NOMO-1 (cell line): ENCODE measurements around the gene PRSS38.
"Not testable (repeated sequence)": the region's sequence is repeated elsewhere in the genome, so short reads cannot be mapped to it uniquely, and the experiment has no call there.

ENCODE experiments used
- DNase-seq, 2 experiments: peaks; one replicate each; lab custom pipeline; 2025; ENCODE audit not compliant: unreplicated experiment in 2 of 2; lab: John Stamatoyannopoulos, UW

PRSS38 gene

DNA sequence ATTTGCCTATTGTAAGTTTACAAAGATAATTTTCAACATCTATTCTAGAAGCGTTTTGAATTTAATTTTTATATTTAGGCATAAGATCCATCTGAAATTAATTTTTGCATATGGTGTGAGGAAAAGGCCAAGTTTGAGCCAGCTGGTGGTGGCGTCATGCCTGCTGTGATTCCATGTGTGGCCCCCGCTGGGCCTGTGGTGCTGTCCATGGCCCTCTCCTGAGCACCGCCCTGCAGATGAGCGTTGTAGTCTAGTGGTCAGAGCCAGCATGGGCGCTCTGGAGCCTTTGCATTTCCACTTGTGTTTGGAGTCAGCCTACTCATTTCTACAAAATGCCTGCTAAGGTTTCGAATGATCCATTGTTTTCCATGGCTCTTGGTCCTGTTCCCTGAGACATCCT lies 22.7 kb downstream of the PRSS38 start:
- no peak for DNase-seq

DNA sequence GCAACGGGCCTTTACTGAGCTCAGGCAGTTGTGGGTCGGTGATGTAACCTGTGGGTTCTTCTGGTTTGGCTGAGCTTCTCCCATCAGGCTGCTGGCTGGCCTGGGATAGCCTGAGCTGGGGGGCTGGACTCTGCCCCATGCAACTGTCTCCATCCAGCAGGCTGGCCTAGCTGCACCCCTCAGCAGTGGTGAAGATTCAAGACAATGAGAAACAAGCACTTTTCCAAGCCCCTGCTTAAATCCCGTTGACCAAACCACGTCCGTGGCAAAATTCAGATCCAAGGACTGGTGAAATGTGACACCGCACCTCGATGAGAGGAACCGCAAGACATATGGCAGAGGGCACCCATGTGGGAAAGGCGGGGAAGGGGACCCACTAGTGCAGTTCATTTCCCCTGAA lies 25.6 kb downstream of the PRSS38 start:
- DNase-seq, result no peak

DNA sequence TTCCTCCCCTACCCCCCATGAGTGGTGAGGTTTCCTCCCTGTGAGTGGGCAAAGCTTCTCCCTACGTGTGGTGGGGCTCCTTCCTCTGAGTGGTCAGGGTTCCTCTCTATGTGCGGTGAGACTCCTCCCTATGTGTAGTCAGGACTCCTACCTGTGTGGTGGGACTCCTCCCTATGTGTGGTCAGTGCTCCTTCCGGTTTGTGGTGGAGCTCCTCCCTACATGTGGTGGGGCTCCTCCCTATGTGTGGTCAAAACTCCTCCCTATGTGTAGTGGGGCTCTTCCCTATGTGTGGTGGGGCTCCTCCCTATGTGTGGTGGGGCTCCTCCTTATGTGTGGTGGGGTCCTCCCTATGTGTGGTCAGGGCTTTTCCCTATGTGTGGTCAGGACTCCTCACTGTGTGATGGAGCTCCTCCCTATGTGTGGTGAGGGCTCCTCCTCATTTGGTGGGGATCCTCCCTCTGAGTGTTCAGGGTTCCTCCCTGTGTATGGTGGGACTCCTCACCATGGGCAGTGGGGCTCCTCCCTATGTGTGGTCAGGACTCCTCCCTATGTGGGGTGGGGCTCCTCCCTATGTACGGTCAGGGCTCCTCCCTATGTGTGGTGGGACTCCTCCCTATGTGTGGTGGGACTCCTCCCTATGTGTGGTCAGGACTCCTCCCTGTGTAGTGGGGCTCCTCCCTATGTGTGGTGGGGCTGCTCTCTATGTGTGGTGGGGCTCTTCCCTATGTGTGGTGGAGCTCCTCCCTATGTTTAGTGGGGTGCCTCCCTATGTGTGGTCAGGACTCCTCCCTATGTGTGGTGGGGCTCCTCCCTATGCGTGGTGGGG lies 29.1 kb downstream of the PRSS38 start:
- no peak for DNase-seq

DNA sequence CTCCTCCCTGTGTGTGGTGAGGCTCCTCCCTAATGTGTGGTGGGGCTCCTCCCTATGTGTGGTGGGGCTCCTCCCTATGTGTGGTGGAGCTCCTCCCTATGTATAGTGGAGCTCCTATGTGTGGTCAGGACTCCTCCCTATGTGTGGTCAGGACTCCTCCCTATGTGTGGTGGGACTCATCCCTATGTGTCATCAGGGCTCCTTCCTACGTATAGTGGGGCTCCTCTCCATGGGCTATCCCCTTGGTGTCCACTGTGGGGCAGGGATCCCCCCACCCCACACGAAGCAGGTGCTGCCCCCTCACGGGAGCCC lies 29.6 kb downstream of the PRSS38 start:
- no peak for DNase-seq

DNA sequence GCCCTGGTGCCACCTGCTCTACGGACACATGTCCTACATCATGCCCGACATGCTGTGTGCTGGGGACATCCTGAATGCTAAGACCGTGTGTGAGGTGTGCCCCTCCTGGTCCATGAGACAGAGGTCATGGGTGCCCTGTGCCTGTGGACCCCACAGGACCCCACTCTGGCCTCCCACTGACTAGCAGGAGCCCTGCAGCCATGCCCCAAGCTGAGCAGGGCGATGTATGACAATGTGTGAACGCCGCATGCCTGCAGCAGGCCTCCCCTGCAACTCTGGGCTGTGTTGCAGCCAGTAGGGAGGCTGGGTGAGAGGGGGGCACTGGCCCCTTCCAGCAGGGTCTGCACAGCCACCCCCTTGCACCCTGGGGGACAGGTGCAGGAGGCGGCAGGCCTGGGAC lies 30.0 kb downstream of the PRSS38 start:
- DNase-seq, result no peak

DNA sequence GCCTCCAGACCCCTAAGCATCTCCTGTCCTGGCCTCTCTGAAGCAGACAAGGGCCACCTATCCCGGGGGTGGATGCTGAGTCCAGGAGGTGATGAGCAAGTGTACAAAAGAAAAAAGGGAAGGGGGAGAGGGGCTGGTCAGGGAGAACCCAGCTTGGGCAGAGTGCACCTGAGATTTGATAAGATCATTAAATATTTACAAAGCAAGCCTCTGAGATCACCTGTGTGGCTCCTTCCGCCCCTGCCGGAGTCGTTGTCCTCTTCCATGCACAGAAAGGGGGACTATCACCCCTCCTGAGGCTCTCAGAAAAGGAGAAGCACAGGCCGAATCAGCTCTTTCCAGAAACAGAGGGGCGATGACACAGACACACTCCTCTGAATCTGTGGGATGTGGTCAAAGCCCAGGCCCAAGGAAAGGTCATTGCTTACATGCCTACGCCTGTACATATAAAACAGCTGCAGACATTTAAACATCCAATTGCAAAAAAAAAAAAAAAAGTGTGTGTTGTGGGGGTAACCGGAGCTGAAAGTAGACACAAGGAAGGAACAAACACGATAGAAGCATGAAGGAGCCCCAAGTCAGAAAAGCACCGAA lies 30.9 kb downstream of the PRSS38 start:
- no peak for DNase-seq

DNA sequence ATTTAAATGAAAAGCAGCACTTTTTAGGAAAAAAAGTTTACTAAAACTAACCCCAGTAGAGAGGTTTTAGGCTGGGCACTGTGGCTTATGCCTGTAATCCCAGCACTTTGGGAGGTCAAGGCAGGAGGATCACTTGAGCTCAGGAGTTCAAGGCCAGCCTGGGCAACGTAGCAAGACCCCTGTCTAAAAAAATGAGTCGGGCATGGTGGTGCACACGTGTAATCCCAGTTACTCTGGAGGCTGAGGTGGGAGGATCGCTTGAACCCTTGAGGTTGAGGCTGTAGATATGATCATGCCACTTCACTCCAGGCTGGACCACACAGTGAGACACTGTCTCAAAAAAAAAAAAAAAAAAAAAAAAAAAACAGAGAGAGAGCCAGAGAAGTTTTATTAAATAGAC lies 31.6 kb downstream of the PRSS38 start:
- not testable (repeated sequence) for DNase-seq

DNA sequence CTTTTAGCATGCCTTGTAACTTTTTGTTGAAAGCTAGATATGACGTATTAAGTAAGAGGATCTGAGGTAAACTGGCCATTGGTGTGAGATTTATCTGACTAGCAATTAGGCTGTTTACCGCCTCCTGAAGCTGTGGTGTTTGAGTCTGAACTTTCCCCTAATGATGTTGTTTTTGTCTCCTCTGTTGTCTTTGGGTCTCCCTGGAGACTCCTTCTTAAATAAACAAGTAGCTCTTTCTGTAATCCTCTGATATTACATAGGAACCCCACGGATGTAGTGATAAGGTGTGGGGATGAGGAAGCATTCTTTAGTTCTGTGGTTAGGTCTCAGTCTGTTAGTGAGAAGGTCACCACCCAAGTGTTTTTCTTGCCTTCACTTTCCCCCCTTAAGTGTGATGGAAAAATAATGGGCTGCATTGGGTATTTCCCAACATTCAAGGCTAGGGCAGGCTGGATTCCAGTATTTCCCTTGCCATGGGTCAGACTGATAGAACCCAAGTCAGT lies 33.0 kb downstream of the PRSS38 start:
- no peak for DNase-seq

DNA sequence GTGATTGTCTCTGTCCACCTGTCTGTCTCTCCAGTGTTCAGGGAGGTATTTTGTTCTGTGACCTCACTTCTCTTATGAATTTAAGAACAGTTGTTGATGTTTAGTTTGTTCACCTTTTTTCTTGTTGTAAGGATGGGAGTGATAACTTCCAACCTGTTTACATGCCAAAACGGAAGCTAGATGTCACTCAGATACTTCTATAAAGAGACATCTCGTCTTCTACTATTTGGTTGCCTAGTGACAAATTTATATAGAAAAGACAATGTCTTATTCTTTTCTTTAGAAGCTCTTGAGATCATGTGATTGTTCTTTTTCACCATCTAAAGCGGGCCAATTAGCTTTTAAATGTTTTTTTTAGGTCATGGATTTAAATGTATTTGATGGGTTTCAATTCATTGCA lies 33.8 kb downstream of the PRSS38 start:
- DNase-seq, result no peak

DNA sequence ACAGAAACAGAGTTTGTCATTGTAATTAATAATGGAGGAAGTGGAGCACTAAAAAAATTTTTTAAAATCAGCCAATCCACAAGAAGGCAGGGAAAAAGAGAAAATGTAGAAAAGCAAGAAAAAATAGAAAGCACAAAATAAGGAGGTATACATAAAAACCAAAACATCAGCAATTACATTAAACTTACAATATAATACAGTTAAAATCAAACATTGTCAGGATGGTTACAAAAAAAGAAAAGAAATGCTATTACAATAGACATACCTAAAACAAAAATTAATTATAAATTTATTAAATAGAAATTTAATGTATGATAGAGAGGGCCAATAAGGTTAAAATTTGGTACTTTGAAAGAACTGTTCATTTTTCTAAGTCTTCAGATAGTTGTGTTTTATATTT lies 38.7 kb downstream of the PRSS38 start:
- DNase-seq, result no peak

DNA sequence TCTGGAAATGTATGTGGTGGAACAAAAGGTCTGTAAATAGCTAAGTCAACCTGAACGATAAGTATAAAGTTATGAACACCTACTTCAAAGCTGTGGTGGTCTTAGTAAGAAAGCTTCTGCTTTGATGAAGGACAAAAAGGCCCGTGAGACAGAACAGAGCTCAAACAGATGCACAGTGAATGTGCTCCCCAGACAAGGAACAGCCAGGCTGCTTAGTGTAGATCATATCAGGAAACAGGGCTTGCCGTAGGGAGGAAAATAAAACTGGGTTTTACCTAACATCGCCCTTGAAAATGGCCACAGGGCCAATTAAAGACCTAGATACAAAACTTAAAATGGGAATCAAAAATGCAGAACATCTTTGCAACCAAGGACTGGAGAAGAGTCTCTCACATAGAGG lies 40.2 kb downstream of the PRSS38 start:
- no peak for DNase-seq

DNA sequence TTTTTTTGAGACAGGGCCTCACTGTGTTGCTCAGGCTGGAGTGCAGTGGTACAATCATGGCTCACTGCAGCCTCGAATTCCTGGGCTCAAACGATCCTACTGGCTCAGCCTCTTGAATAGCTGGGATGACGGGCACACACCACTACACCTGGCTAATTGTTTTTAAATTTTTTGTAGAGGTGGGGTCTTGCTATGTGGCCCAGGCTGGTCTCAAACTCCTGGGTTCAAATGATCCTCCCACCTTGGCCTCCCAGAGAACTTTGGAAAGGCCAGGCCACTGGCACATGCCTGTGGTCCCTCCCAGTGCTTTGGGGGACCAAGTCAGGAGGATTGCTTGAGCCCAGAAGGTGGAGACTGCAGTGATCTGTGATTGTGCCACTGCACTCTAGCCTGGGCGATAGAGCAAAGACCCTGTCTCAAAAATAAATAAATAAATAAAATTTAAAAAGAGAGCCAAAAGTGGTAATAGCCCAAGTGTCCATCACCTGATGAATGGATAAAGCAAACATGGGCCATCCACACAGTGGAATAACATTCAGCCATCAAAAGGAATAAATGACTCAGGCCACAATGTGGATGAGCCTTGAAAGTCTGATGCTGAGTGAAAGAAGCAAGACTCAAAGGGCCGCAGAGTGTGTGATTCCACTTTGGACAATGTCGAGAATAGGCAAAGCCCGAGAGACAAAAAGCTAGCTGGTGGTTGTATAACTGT lies 40.8 kb downstream of the PRSS38 start:
- no peak for DNase-seq

DNA sequence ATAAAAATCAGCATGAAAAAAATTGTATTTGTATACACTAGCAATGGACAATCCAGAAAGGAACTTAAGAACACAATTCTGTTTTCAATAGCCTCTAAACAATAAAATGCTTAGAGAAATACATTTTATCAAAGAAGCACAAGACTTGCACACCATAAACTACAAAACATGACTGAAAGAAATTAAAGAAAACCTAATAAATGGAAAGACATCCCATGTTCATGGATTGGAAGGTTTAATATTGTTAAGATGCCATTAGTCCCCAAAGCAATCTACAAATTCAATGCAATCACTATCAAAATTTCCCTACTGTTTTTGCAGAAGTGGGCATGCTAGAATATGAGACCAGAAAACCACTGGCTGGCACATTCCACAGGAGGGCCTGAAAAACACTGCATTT lies 49.4 kb downstream of the PRSS38 start:
- no peak for DNase-seq

DNA sequence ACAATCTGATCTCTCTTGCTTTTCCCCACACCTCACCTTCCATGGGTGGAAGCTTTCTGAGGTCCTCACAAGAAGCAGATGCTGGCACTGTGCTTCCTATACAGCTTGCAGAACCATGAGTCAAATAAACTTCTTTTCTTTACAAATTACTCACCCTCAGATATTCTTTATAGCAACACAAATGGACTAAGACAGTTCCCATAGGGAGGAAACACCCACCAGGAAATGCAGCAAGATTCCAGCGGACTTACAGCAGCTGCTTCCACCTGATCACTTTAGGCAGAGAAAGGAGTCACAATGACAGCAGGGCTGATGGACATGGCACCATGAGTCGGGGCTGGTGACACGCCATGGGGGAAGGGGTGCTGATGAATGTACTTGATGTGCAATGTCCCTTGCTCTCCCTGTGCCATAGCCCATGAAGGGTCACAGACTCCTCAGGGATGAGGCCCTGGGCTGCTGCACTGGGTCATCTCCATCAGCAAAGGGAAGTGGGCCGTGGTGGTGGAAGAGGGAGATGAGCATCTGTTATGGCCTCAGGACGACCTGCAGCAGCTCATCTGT lies 53.9 kb downstream of the PRSS38 start:
- no peak for DNase-seq

DNA sequence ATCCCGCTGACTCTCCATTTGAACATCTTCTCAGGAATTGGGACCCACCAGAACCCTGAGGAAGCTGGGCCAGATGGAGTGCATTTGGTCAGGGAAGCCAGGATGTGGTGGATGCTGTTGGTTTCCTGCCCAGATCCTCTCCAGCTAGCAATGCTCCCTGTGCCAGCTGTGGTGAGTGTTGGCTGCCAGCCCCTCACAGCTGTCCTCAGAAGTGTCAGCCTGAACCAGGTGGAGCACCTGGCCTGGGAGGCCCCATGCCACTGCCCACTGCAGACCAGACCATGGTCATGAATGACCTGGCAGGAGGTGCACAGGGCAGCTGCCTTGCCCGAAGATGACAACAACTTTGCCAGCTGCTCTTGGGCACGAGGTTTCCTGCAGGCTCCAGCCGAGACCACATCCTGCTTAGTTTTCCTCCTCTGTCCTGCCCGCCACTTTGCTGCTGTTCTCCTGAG lies 54.4 kb downstream of the PRSS38 start:
- no peak for DNase-seq

DNA sequence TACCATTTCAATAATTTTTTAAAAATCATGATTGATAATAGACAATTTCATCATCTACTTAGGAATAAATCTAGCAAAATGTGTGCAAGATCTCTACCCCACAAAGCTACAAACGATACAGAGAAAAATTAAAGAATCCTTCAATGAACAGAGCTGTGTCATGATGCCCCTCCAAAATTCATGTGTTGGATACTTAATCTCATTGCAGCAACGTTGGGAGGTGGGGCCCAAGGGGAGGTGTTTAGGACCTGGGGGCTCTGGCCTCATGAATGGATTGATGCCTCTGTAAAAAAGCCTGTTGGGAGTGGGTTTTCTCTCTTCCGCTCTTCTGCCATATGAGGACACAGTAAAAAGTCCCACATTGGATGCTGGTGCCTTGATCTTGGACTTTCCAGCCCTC lies 54.9 kb downstream of the PRSS38 start:
- no peak for DNase-seq

DNA sequence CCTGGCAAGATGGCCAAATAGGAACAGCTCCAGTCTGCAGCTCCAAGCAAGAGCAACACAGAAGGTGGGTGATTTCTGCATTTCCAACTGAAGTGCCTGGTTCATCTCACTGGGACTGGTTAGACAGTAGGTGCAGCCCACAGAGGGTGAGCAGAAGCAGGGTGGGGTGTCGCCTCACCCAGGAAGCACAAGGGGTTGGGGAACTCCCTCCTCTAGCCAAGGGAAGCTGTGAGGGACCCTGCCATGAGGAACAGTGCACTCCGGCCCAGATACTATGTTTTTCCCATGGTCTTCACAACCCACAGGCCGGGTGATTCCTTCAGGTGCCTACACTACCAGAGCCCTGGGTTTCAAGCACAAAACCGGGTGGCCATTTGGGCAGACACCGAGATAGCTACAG lies 56.4 kb downstream of the PRSS38 start:
- not testable (repeated sequence) for DNase-seq

DNA sequence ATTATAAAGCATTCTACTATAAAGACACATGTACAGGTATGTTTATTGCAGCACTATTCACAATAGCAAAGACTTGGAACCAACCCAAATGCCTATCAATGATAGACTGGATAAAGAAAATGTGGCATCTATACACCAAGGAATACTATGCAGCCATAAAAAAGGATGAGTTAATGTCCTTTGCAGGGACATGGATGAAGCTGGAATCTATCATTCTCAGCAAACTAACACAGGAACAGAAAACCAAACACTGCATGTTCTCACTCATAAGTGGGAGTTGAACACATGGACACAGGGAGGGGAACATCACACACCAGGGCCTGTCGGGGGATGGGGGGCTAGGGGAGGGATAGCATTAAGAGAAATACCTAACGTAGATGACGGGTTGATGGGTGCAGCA lies 62.3 kb downstream of the PRSS38 start:
- DNase-seq, result not testable (repeated sequence)

DNA sequence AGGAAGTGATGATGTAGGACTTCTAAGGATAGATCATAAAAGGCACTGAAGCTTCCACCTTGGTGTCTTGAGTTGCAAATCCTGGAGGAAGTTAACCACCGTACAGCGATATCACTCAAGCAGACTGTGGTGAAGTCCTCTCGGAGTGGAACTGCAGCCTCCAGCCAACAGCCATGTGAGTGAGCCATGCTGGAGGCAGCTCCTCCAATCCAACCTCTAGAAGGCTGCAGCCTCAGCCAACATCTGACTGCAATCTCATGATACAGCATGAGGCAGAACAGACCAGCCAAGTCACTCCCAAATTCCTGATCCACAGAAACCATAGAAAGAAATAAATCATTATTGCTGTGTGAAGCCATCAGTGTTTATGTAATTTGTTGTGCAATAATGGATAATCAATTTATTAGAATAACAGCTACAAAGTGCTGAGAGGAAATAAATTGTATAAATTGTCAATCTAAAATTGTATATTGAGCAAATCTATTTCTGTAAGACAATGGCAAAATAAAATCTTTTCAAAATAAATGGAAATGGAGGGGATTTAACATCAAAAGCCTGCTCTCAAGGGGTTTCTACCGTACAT lies 65.0 kb downstream of the PRSS38 start:
- no peak for DNase-seq

DNA sequence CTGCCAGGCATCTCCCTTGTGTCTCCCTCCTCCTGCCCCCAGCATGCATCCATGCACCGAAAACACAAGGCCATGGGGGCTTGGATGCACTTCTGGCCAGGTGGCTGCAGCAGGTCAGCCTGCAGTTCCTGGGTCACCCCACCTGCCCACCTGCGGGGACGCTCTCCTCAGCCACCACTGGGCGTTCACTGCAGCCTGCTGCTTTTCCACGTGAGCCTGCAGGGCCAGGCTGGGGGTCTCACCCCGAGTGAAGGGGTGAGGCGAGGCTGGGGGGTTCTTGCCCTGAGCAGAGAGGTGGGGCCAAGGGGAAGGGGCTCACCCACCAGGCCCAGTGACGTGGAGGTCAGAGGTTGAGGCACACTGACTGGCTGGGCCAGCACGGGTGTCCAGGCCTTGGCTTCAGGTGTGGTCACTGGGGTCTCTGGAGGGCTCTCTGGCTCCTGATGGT lies 67.6 kb downstream of the PRSS38 start:
- no peak for DNase-seq

DNA sequence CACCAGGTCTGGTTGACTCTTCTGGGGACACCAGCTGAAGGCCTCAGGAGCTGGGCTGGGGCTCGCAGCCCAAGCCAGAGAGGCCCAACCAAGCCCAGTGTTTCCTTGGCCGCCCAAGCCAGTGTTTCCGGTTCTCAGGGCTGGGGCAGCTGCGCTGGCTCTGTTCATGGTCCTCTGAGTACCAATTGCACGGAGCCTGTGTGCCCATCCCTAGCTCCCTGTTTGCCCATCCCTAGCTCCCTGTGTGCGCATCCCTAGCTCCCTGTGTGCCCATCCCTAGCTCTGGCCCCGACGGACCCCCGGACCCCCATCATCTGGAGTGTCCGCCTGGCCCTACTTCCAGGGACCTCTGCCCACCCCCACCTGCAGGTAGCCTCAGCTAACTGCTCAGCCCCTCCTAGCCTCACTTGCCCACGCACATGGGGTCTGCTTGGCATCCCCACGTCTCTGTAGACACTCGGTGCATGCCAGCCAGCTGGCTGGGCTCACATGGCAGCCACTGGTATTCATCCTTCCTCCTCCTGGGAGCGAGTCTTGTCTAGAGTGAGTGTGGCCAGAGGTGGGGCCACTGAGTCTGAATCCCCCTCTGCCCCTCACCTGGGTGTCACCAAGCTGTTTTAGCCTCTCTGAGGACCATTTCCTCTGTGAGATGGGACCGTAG lies 68.3 kb downstream of the PRSS38 start:
- DNase-seq, result no peak
